DND-41 (cell line): ENCODE results near the gene ZEB1.

Source experiments
- ATAC-seq: fragments of 200-7000 bp; cut with Tn5 transposase; 3 replicates; pipeline ENCODE4 v1.9.1; 2021; ENCODE audit warnings: low read depth; ENCODE audit not compliant: insufficient read depth
- DNase-seq: peaks from one replicate; pipeline ENCODE4 v3.0.0-alpha.2; 2020
- H2AFZ ChIP-seq: 2 replicates; pipeline ENCODE4 v1.6.0; 2012; ENCODE audit warnings: low read depth, low read length
- H3K27ac ChIP-seq: 2 replicates; pipeline ENCODE4 v1.5.1; 2012; ENCODE audit warnings: low read length, inconsistent platforms
- H3K27me3 ChIP-seq: fragments of 200-600 bp; sonication (generic); 2 replicates; pipeline ENCODE4 v1.6.0; 2012; ENCODE audit warnings: low read length, mild to moderate bottlenecking, inconsistent platforms; ENCODE audit not compliant: insufficient read depth, poor library complexity
- H3K36me3 ChIP-seq: 2 replicates; pipeline ENCODE4 v1.5.1; 2012; ENCODE audit warnings: low read length, inconsistent platforms; ENCODE audit not compliant: insufficient read depth
- H3K4me1 ChIP-seq: 2 replicates; pipeline ENCODE4 v1.5.1; 2012; ENCODE audit warnings: mild to moderate bottlenecking, low read length; ENCODE audit not compliant: insufficient read depth
- H3K4me2 ChIP-seq: 2 replicates; pipeline ENCODE4 v1.6.0; 2012; ENCODE audit warnings: mild to moderate bottlenecking, moderate library complexity, low read length, inconsistent platforms; ENCODE audit not compliant: insufficient read depth
- H3K4me3 ChIP-seq, 2 experiments: fragments of 200-600 bp in 1 of 2; shearing (Covaris generic) in 1 of 2; 2 replicates each; pipeline ENCODE4 v1.5.1; 2012 to 2016; ENCODE audit warnings: inconsistent platforms in 2 of 2, low read length in 2 of 2, mild to moderate bottlenecking in 2 of 2, low read depth in 1 of 2, moderate library complexity in 1 of 2
- H3K79me2 ChIP-seq: 2 replicates; pipeline ENCODE4 v1.6.0; 2012; ENCODE audit warnings: low read length, inconsistent platforms; ENCODE audit not compliant: insufficient read depth
- H3K9ac ChIP-seq: 2 replicates; pipeline ENCODE4 v1.6.0; 2012; ENCODE audit warnings: low read depth, mild to moderate bottlenecking, inconsistent platforms, low read length, moderate library complexity
- H3K9me3 ChIP-seq: 2 replicates; pipeline ENCODE4 v1.5.1; 2012; ENCODE audit warnings: low read length, moderate library complexity, mild to moderate bottlenecking, inconsistent platforms; ENCODE audit not compliant: insufficient read depth, severe bottlenecking
- H4K20me1 ChIP-seq: 2 replicates; pipeline ENCODE4 v1.6.0; 2012; ENCODE audit warnings: low read length; ENCODE audit not compliant: insufficient read depth
- CTCF ChIP-seq: IDR thresholded peaks from 2 replicates; pipeline ENCODE4 v1.5.1; 2012; ENCODE audit warnings: borderline replicate concordance, low read length, moderate library complexity, mild to moderate bottlenecking; ENCODE audit not compliant: poor library complexity, severe bottlenecking; ENCODE audit errors: extremely low read depth
- EZH2 ChIP-seq: IDR thresholded peaks from 3 replicates; pipeline ENCODE4 v1.6.1; 2012; ENCODE audit warnings: borderline replicate concordance, low read depth, mild to moderate bottlenecking, moderate library complexity, low read length, inconsistent platforms; ENCODE audit not compliant: severe bottlenecking

ZEB1 gene

GRCh38 chr10:31578951-31579350 is 259.9 kb downstream of the ZEB1 start:
- H3K79me2 ChIP-seq, result no peaks in the 10 kb centered on the region
- no peak overlapping the region for H3K4me2 ChIP-seq
- H3K4me1 ChIP-seq, result no peaks in the 10 kb centered on the region
- no peak overlapping the region for H2AFZ ChIP-seq
- H3K4me3 ChIP-seq, result no peak overlapping the region
- H3K27me3 ChIP-seq, result no peaks in the 10 kb centered on the region
- H3K9me3 ChIP-seq, result no peaks in the 10 kb centered on the region
- ATAC-seq (no peak), DNase-seq (no peak)
- TF ChIP-seq CTCF, result no peak
- no peak for TF ChIP-seq EZH2
- H3K36me3 ChIP-seq, result no peaks in the 10 kb centered on the region
- no peak overlapping the region for H3K27ac ChIP-seq
- H3K9ac ChIP-seq, result no peak overlapping the region
- H4K20me1 ChIP-seq, result no peaks in the 10 kb centered on the region
